Activated T-cell treated with anti-CD3 and anti-CD28 coated beads, Interleukin-2, amount 50 U/mL, for 4 hours (primary cell): ENCODE data around the gene PAN2. TPM values are rescaled to one million over a fixed set of nuclear protein-coding genes. Genes with fewer than 3 reads are reported as not detected.
"Not testable (repeated sequence)": the region's sequence is repeated elsewhere in the genome, so short reads cannot be mapped to it uniquely, and the experiment has no call there.

Source experiments
- ATAC-seq, 2 donors: fragments of 200-7000 bp; cut with Tn5 transposase; one replicate each; pipeline ENCODE4 v1.10.0; 2021
- DNase-seq: peaks from one replicate; pipeline ENCODE4 v3.0.0-alpha.2; 2020
- H3K27me3 Mint-ChIP-seq: one replicate; pipeline ENCODE4 v1.8.0; 2021; ENCODE audit warnings: low read depth, mixed read lengths
- H3K36me3 Mint-ChIP-seq: one replicate; pipeline ENCODE4 v1.8.0; 2022; ENCODE audit warnings: mixed read lengths; ENCODE audit not compliant: insufficient read depth
- H3K4me1 Mint-ChIP-seq: one replicate; pipeline ENCODE4 v1.8.0; 2021; ENCODE audit warnings: low read depth, mixed read lengths
- H3K4me3 Mint-ChIP-seq: one replicate; pipeline ENCODE4 v1.8.0; 2021; ENCODE audit warnings: mild to moderate bottlenecking, moderate library complexity, mixed read lengths
- H3K9me3 Mint-ChIP-seq: one replicate; pipeline ENCODE4 v1.8.0; 2021; ENCODE audit warnings: mixed read lengths
- total RNA-seq, 3 donors: library from RNA; stranded (reverse); gene quantifications; one replicate each; pipeline ENCODE4 v1.2.1, GENCODE V29; 2021

Gene PAN2
- total RNA-seq, 3 donors from 2014 or later: 16.4 to 20.3 (median 17.3) TPM

DNA sequence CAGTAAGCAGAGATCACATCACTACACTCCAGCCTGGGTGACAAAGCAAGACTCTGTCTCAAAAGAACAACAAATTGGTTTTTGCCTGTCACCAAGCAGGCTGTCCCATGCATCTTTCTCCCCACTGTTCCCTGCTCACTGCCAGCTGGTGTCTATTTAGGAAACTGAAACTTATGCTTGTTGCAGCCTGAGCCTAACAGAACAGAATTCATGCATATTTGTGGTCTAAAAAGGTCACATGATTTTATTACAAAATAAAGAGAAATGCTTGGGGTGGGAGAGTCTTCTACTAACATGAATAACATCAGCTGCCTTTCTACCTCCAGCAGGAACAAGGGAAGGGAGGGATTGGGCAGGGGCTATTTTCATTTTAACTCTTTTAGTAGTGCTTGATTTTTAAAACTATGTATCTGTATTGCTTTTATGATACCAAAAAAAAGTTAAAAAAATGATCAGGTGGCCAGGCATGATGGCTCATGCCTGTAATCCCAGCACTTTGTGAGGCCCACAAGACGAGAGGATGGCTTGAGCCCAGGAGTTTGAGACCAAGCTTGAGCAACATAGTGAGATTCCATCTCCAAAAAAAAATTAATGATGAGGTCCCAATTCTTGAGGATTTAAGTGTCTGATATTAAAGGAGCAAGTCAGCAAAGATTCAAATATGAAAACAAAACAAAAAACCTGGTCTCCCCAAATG, 25.2 kb upstream of the PAN2 start:
- H3K9me3 Mint-ChIP-seq: no peaks in the 10 kb centered on the region
- peak overlapping the region; percentile 87 for H3K4me3 Mint-ChIP-seq
- H3K4me1 Mint-ChIP-seq: peaks cover 26% of the 10 kb centered on the region
- DNase-seq (no peak), ATAC-seq (no peak)
- peaks cover 14% of the 10 kb centered on the region for H3K36me3 Mint-ChIP-seq
- no peaks in the 10 kb centered on the region for H3K27me3 Mint-ChIP-seq

DNA sequence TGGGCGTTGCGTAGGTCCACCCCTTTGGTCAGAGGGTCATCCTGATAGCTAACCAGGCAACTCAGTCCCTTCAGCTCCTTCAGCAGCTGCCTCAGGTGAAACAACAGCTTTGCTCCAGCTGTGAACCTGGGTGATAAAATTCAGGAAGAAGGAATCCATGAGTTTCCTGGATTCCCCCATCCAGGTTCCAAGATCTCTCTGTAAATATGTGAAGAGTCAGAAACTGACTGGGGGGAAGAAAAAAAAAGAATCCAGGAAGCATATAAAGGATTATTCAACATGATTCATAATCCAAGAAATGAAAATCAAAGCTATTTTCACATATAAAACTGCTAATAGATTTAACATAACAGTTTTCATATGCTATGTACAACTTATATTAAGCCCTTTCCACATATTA, 17.5 kb upstream of the PAN2 start:
- Mint-ChIP-seq H3K4me1 (no peaks in the 10 kb centered on the region), H3K4me3 (no peak overlapping the region), H3K9me3 (no peaks in the 10 kb centered on the region), H3K27me3 (no peaks in the 10 kb centered on the region), H3K36me3 (peaks cover 38% of the 10 kb centered on the region)
- DNase-seq (no peak), ATAC-seq (no peak)

DNA sequence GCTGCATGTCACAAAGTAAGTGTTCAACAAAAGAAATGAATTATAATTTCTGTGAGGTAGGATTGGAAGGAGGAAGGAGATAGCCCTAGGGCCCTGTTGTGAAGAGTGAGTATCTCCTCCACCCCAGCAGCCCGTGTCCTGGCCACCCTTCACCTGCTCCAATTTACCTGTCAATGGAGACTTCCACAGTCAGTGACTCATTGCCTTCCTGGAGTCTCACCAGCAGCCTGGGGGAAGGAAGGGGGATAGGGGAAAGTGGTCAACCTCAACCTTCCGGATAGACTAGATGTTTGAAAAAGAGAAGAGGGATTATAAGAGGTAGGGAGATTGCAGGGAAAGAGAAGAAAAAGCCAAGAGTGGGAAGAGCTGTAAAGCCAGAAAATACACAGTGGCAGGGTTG, 16.9 kb upstream of the PAN2 start:
- Mint-ChIP-seq H3K9me3 (no peaks in the 10 kb centered on the region), H3K4me1 (no peaks in the 10 kb centered on the region), H3K36me3 (peaks cover 39% of the 10 kb centered on the region), H3K27me3 (no peaks in the 10 kb centered on the region), H3K4me3 (no peak overlapping the region)
- no peak for ATAC-seq
- no peak for DNase-seq

DNA sequence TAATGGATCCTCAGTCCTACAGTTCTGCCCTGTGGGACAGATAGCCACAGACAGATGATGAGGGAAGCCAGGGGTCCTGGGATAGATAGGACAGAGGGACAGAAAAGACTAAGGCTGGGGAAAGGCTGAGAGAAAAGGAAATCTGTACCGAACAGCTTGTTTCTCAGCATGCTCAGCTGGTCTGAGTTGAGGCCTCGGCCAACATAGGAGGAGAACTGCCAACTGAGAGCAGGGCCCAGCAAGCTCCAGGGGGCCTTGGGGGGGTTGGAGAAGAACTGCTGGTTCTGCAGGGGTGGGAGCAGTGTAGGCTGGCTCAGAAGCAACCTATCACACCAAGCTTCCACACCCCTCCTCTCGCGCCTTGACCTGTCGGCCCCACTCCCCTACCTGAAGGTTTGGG, 15.0 kb upstream of the PAN2 start:
- DNase-seq (no peak), ATAC-seq (no peak)
- Mint-ChIP-seq H3K36me3 (peaks cover 31% of the 10 kb centered on the region), H3K4me1 (no peaks in the 10 kb centered on the region), H3K4me3 (no peak overlapping the region), H3K27me3 (no peaks in the 10 kb centered on the region), H3K9me3 (no peaks in the 10 kb centered on the region)

DNA sequence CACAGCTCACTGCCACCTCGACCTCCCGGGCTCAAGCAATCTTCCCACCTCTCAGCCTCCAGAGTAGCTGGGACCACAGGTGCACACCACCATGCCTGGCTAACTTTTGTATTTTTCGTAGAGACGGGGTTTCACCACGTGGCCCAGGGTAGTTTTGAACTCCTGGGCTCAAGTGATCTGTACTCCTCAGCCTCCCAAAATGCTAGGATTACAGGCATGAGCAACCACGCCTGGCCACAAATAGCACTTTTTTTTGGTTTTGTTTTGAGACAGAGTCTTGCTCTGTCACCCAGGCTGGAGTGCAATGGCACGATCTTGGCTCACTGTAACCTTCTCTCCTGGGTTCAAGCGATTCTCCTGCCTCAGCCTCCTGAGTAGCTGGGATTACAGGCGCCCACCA, 13.5 kb upstream of the PAN2 start:
- not testable (repeated sequence) for H3K4me1 Mint-ChIP-seq, DNase-seq, H3K27me3 Mint-ChIP-seq, H3K4me3 Mint-ChIP-seq, ATAC-seq, H3K9me3 Mint-ChIP-seq
- peaks cover 39% of the 10 kb centered on the region for H3K36me3 Mint-ChIP-seq

DNA sequence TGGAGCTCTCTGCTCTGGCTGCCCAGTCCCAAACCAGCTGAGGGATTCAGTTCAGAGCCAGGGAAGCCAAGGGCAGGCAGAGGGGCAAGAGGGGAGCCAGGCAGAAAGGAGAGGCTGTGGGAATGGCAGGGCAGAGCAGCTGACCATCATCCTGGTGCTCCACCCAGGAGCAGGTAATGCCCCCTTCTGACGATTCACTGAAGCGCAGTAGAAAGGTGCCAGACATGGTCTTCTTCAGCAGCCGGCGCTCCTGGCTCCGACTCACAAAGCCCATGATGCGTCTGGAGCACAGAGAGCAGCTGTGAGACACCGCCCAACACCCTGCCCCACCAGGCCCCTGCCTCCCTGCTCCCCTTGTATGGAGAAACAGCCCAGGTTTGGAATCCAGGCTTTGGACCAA, 12.9 kb upstream of the PAN2 start:
- no peak for DNase-seq
- Mint-ChIP-seq H3K27me3 (no peaks in the 10 kb centered on the region), H3K4me1 (no peaks in the 10 kb centered on the region), H3K36me3 (peaks cover 39% of the 10 kb centered on the region), H3K4me3 (no peak overlapping the region), H3K9me3 (no peaks in the 10 kb centered on the region)
- ATAC-seq: peak in 1 of 2 donors; percentile 10

DNA sequence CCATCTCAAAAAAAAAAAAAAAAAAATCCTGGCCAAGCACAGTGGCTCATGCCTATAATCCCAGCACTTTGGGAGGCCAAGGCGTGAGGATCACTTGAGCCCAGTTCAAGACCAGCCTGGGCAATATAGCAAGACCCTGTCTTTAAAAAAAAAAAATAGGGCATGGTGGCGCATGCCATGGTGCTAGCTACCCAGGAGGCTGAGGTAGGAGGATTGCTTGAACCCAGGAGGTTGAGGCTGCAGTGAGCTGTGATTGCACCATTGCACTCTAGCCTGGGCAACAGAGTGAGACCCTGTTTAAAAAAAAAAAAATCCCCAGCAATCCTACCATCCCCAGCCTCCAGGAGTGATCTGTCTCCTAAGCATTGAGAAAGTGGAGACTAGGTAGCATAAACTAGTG, 8.5 kb upstream of the PAN2 start:
- H3K36me3 Mint-ChIP-seq: peaks cover 20% of the 10 kb centered on the region
- peaks cover 30% of the 10 kb centered on the region for H3K4me1 Mint-ChIP-seq
- ATAC-seq, H3K4me3 Mint-ChIP-seq, H3K27me3 Mint-ChIP-seq, DNase-seq, H3K9me3 Mint-ChIP-seq: not testable (repeated sequence)

- no peak for ATAC-seq
- H3K4me1 Mint-ChIP-seq: peaks cover 35% of the 10 kb centered on the region
- DNase-seq: no peak
- no peaks in the 10 kb centered on the region for H3K9me3 Mint-ChIP-seq
- no peaks in the 10 kb centered on the region for H3K27me3 Mint-ChIP-seq
- H3K4me3 Mint-ChIP-seq: no peak overlapping the region
- peaks cover 18% of the 10 kb centered on the region for H3K36me3 Mint-ChIP-seq
These were observed 7.8 kb upstream of the PAN2 start for GRCh38 chr12:56341616-56342015.

- no peak for DNase-seq
- Mint-ChIP-seq H3K9me3 (no peaks in the 10 kb centered on the region), H3K36me3 (peaks cover 10% of the 10 kb centered on the region), H3K4me3 (peak overlapping the region; percentile 92), H3K4me1 (peaks cover 43% of the 10 kb centered on the region), H3K27me3 (no peaks in the 10 kb centered on the region)
- no peak for ATAC-seq
These were observed 5.3 kb upstream of the PAN2 start for GRCh38 chr12:56339158-56339422.

GRCh38 chr12:56338308-56339157, 4.7 kb upstream of the PAN2 start, which contains the start of gene IL23A:
Gene IL23A, plus strand, starts transcription at chr12:56338884. Its CDS starts 161 bp downstream, at chr12:56339045.
- Mint-ChIP-seq H3K4me1 (peaks cover 43% of the 10 kb centered on the region), H3K4me3 (peak within 1 kb of the TSS; percentile 92), H3K9me3 (no peaks in the 10 kb centered on the region), H3K27me3 (no peaks in the 10 kb centered on the region), H3K36me3 (peaks cover 10% of the 10 kb centered on the region)
- peak; percentile 82 to 84 for ATAC-seq
- DNase-seq: peak; percentile 86

GRCh38 chr12:56337753-56338251, 4.0 kb upstream of the PAN2 start:
- H3K4me3 Mint-ChIP-seq: peak overlapping the region; percentile 58
- no peaks in the 10 kb centered on the region for H3K27me3 Mint-ChIP-seq
- no peak for ATAC-seq
- H3K4me1 Mint-ChIP-seq: peaks cover 50% of the 10 kb centered on the region
- no peaks in the 10 kb centered on the region for H3K9me3 Mint-ChIP-seq
- peaks cover 5% of the 10 kb centered on the region for H3K36me3 Mint-ChIP-seq
- no peak for DNase-seq

- ATAC-seq: no peak
- Mint-ChIP-seq H3K36me3 (peaks cover 2% of the 10 kb centered on the region), H3K27me3 (no peaks in the 10 kb centered on the region), H3K9me3 (no peaks in the 10 kb centered on the region), H3K4me1 (peaks cover 55% of the 10 kb centered on the region), H3K4me3 (no peak overlapping the region)
- DNase-seq: no peak
These were observed 2.8 kb upstream of the PAN2 start for GRCh38 chr12:56336361-56337167.

DNA sequence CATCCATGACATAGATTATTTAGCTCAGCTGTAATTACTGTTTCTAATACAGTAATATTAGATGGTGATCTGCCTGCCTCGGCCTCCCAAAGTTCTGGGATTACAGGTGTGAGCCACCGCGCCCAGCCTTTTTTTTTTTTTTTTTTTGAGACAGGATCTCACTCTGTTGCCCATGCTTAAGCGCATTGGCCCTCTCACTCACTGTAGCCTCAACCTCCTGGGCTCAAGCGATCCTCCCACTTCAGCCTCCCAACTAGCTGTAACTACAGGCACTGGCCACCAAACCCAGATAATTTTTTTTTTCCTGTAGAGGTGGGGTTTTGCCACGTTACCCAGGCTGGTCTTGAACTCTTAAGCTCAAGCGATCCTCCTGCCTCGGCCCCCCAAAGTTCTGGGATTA, 1.7 kb upstream of the PAN2 start:
- not testable (repeated sequence) for H3K36me3 Mint-ChIP-seq, ATAC-seq, H3K4me3 Mint-ChIP-seq, H3K9me3 Mint-ChIP-seq, DNase-seq, H3K27me3 Mint-ChIP-seq
- H3K4me1 Mint-ChIP-seq: peaks cover 55% of the 10 kb centered on the region

DNA sequence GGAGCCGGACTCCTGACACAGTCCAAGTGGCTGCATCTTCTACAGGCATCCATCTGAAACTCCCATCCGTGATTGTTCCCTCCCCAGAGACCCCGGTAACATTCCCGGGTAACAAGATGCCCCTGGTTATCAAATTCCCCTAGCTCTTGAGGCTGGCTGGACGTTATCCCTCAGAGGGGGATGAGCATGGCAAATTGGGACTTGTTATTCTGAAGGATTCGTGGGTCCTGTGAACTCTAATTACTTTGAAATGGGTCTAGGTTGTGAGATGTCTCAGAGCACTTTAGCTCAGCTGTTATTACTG, 642 bp upstream of the PAN2 start:
- H3K27me3 Mint-ChIP-seq: no peaks in the 10 kb centered on the region
- peaks cover 48% of the 10 kb centered on the region for H3K4me1 Mint-ChIP-seq
- DNase-seq (no peak), ATAC-seq (no peak)
- H3K9me3 Mint-ChIP-seq: no peaks in the 10 kb centered on the region
- peak overlapping the region; percentile 95 for H3K4me3 Mint-ChIP-seq
- peaks cover 4% of the 10 kb centered on the region for H3K36me3 Mint-ChIP-seq
